GM12878 (cell line): ENCODE data around the gene OR52A1.

Source experiments
- CTCF ChIP-seq, 3 experiments: IDR thresholded peaks in 2 of 3; conservative IDR thresholded peaks in 1 of 3; 2 replicates each; pipeline ENCODE4 v1.5.1; 2011; ENCODE audit warnings: low read depth in 3 of 3, low read length in 3 of 3, mild to moderate bottlenecking in 3 of 3, control low read depth in 2 of 3, moderate library complexity in 2 of 3, inconsistent platforms in 1 of 3, mixed read lengths in 1 of 3; ENCODE audit not compliant: control insufficient read depth in 2 of 3, insufficient read depth in 1 of 3; ENCODE audit errors: extremely low read depth in 1 of 3
- EP300 ChIP-seq, 2 experiments: fragments of 150-350 bp in 1 of 2; IDR thresholded peaks; 2 replicates each; pipeline ENCODE4 v1.6.1; 2011 to 2012; ENCODE audit warnings: low read depth in 2 of 2, low read length in 2 of 2, borderline replicate concordance in 1 of 2, improper control_type of control experiment in 1 of 2, inconsistent platforms in 1 of 2; ENCODE audit not compliant: control insufficient read depth in 1 of 2
- EZH2 ChIP-seq: IDR thresholded peaks from 2 replicates; pipeline ENCODE4 v1.6.1; 2012; ENCODE audit warnings: low read depth, mild to moderate bottlenecking, control low read depth, inconsistent platforms, low read length, borderline replicate concordance; ENCODE audit not compliant: control insufficient read depth
- JUND ChIP-seq: IDR thresholded peaks from 2 replicates; pipeline ENCODE4 v1.6.1; 2012; ENCODE audit warnings: low read depth, mild to moderate bottlenecking, low read length, improper control_type of control experiment, moderate library complexity
- MEF2A ChIP-seq: IDR thresholded peaks from 2 replicates; pipeline ENCODE4 v1.6.1; 2011; ENCODE audit warnings: low read depth, mild to moderate bottlenecking, low read length, moderate library complexity; ENCODE audit not compliant: insufficient read depth
- MTA2 ChIP-seq: fragments of 450-650 bp; IDR thresholded peaks from 2 replicates; pipeline ENCODE4 v1.6.1; 2016; ENCODE audit warnings: low read depth, mild to moderate bottlenecking, moderate library complexity
- POLR2A ChIP-seq: IDR thresholded peaks from 2 replicates; pipeline ENCODE4 v1.6.1; 2011; ENCODE audit warnings: low read depth, mild to moderate bottlenecking, low read length
- REST ChIP-seq: IDR thresholded peaks from 2 replicates; pipeline ENCODE4 v1.6.1; 2012; ENCODE audit warnings: mild to moderate bottlenecking, low read depth, low read length
- SIN3A ChIP-seq: IDR thresholded peaks from 2 replicates; pipeline ENCODE4 v1.6.1; 2012; ENCODE audit warnings: low read depth, low read length, improper control_type of control experiment
- SMC3 ChIP-seq: IDR thresholded peaks from 2 replicates; pipeline ENCODE4 v1.6.1; 2011; ENCODE audit warnings: low read length, improper control_type of control experiment, borderline replicate concordance
- SP1 ChIP-seq: IDR thresholded peaks from one replicate; pipeline ENCODE4 v1.6.1; 2011; ENCODE audit warnings: low read depth, low read length
- USF1 ChIP-seq: IDR thresholded peaks from 2 replicates; pipeline ENCODE4 v1.6.1; 2011; ENCODE audit warnings: borderline replicate concordance, low read depth, mild to moderate bottlenecking, moderate library complexity, mixed read lengths, low read length; ENCODE audit not compliant: insufficient read depth; ENCODE audit errors: extremely low read length
- YBX1 ChIP-seq: fragments of 450-650 bp; IDR thresholded peaks from 2 replicates; pipeline ENCODE4 v1.6.1; 2016; ENCODE audit warnings: antibody characterized with exemption
- ZNF274 ChIP-seq: IDR thresholded peaks from one replicate; pipeline ENCODE4 v1.8.0; 2011; ENCODE audit not compliant: insufficient read length, insufficient read depth

- TF ChIP-seq USF1 = no peak
- TF ChIP-seq EP300 (IDR thresholded peaks at IDR 0.05; ENCODE audit: borderline replicate concordance in 1 of 2, control insufficient read depth in 1 of 2, low read depth in 2 of 2, low read length in 2 of 2) = no peak
- TF ChIP-seq YBX1 = no peak
- TF ChIP-seq JUND = no peak
- no peak for TF ChIP-seq CTCF (IDR thresholded peaks at IDR 0.05 in 2 of 3, conservative IDR thresholded peaks at IDR 0.05 in 1 of 3; ENCODE audit: control insufficient read depth in 2 of 3, extremely low read depth in 1 of 3, insufficient read depth in 1 of 3, low read depth in 3 of 3, low read length in 3 of 3)
- TF ChIP-seq ZNF274 = no peak
- TF ChIP-seq EZH2 = no peak
- TF ChIP-seq POLR2A = no peak
- no peak for TF ChIP-seq MTA2
- TF ChIP-seq MEF2A = no peak
- TF ChIP-seq SMC3 = no peak
- no peak for TF ChIP-seq REST
- no peak for TF ChIP-seq SP1
- no peak for TF ChIP-seq SIN3A
These were observed 5.2 kb upstream of the OR52A1 start for GRCh38 chr11:5159806-5160205.
